HepG2 (cell line): ENCODE data around the gene KCNIP4. TPM values are rescaled to one million over a fixed set of nuclear protein-coding genes. Genes with fewer than 3 reads are reported as not detected.

Experiments
- ATAC-seq: fragments of 200-7000 bp; cut with Tn5 transposase; 3 replicates; pipeline ENCODE4 v1.9.1; 2020; ENCODE audit warnings: mild to moderate bottlenecking, moderate library complexity
- BruUV-seq: library from RNA; stranded (reverse); fragments of 400-500 nt; replicated peaks from 2 replicates; lab custom pipeline; 2021; lab: Mats Ljungman, UMichigan
- CTCF ChIA-PET: fragments of 300-600 bp; formaldehyde crosslinking; extraction: SDS; loops from one replicate; lab custom pipeline; 2021; ENCODE audit warnings: low total read pairs, inconsistent platforms, low intra/inter-chr PET ratio; lab: Yijun Ruan, JAX
- POLR2A ChIA-PET: fragments of 350-600 bp; sonication (Branson Sonifier 250); formaldehyde crosslinking; loops from one replicate; lab custom pipeline; 2020; ENCODE audit warnings: antibody characterized with exemption, inconsistent platforms; lab: Yijun Ruan, JAX
- DNase-seq: peaks from one replicate; pipeline ENCODE4 v3.0.0-alpha.2; 2015; ENCODE audit warnings: low spot score
- FAIRE-seq: peaks from 3 replicates; lab custom pipeline; 2011; peaks lifted over from hg19 to GRCh38; lab: Jason Lieb, UNC
- H2AFZ ChIP-seq: one replicate; pipeline ENCODE4 v1.6.1; 2011; ENCODE audit warnings: low read length, inconsistent platforms
- H3K27ac ChIP-seq: fragments of 300-600 bp; 3 replicates; pipeline ENCODE4 v1.8.0; 2011; ENCODE audit warnings: mixed run types, mild to moderate bottlenecking, mixed read lengths, low read length, inconsistent platforms; ENCODE audit not compliant: insufficient read depth; ENCODE audit errors: extremely low read length
- H3K27me3 ChIP-seq, 2 experiments: fragments of 200-600 bp in 1 of 2; 2 replicates in 1 of 2; 3 replicates in 1 of 2; pipeline versions ENCODE4 v1.6.0 to v1.8.0; 2011; ENCODE audit warnings: low read length in 2 of 2, mild to moderate bottlenecking in 2 of 2, moderate library complexity in 2 of 2, inconsistent platforms in 1 of 2; ENCODE audit not compliant: insufficient read depth in 2 of 2, control insufficient read depth in 1 of 2
- H3K36me3 ChIP-seq, 2 experiments: fragments of 200-600 bp in 1 of 2; replicated peaks in 1 of 2; 2 replicates in 1 of 2; 3 replicates in 1 of 2; pipeline versions ENCODE4 v1.5.1 to v1.8.0; 2011; ENCODE audit warnings: low read length in 2 of 2, inconsistent platforms in 1 of 2; ENCODE audit not compliant: insufficient read depth in 2 of 2, control insufficient read depth in 1 of 2
- H3K4me1 ChIP-seq: 2 replicates; pipeline ENCODE4 v1.5.1; 2012; ENCODE audit warnings: low read length, inconsistent platforms; ENCODE audit not compliant: insufficient read depth
- H3K4me2 ChIP-seq: 2 replicates; pipeline ENCODE4 v1.6.0; 2011; ENCODE audit warnings: low read depth, low read length, inconsistent platforms
- H3K4me3 ChIP-seq, 3 experiments: fragments of 200-600 bp in 1 of 3; sonication (generic), shearing (Covaris generic) in 1 of 3; replicated peaks in 1 of 3; 2 replicates each; pipeline ENCODE4 v1.5.1; 2011 to 2016; ENCODE audit warnings: low read length in 3 of 3, inconsistent platforms in 2 of 3, low read depth in 2 of 3, mild to moderate bottlenecking in 2 of 3, control low read depth in 1 of 3, mixed read lengths in 1 of 3; ENCODE audit not compliant: insufficient read depth in 1 of 3
- H3K79me2 ChIP-seq: one replicate; pipeline ENCODE4 v1.6.1; 2011; ENCODE audit warnings: low read length, inconsistent platforms; ENCODE audit not compliant: insufficient read depth
- H3K9ac ChIP-seq: 2 replicates; pipeline ENCODE4 v1.6.0; 2011; ENCODE audit warnings: mild to moderate bottlenecking, low read depth, low read length, inconsistent platforms; ENCODE audit not compliant: insufficient read depth
- H3K9me3 ChIP-seq: 2 replicates; pipeline ENCODE4 v1.5.1; 2012; ENCODE audit warnings: mild to moderate bottlenecking, low read length
- H4K20me1 ChIP-seq: 2 replicates; pipeline ENCODE4 v1.6.0; 2011; ENCODE audit warnings: inconsistent platforms, mild to moderate bottlenecking, low read length, moderate library complexity; ENCODE audit not compliant: insufficient read depth
- ATF5 ChIP-seq: sonication (generic); formaldehyde crosslinking; IDR thresholded peaks from 2 replicates; pipeline ENCODE4 v1.4.0; 2020; ENCODE audit warnings: mild to moderate bottlenecking, low read depth, missing genetic modification reagents
- FOXK1 ChIP-seq: sonication (generic); formaldehyde crosslinking; IDR thresholded peaks from 2 replicates; pipeline ENCODE4 v1.4.0; 2020; ENCODE audit warnings: low read depth, missing genetic modification reagents, borderline replicate concordance
- HNF1B ChIP-seq: sonication (generic); formaldehyde crosslinking; IDR thresholded peaks from 2 replicates; pipeline ENCODE4 v1.5.1; 2020; ENCODE audit warnings: mild to moderate bottlenecking, moderate library complexity, missing genetic modification reagents
- NFE2L1 ChIP-seq: sonication (generic); formaldehyde crosslinking; IDR thresholded peaks from 2 replicates; pipeline ENCODE4 v1.4.0; 2020; ENCODE audit warnings: missing genetic modification reagents, mild to moderate bottlenecking, borderline replicate concordance
- REPIN1 ChIP-seq: sonication (generic); formaldehyde crosslinking; IDR thresholded peaks from 2 replicates; pipeline ENCODE4 v1.8.0; 2022; ENCODE audit warnings: missing genetic modification reagents, low read depth, mild to moderate bottlenecking, borderline replicate concordance
- TFE3 ChIP-seq: IDR thresholded peaks from 2 replicates; pipeline ENCODE4 v1.6.1; 2016
- ZBTB10 ChIP-seq: sonication (generic); formaldehyde crosslinking; IDR thresholded peaks from 2 replicates; pipeline ENCODE4 v1.4.0; 2020; ENCODE audit warnings: missing genetic modification reagents, borderline replicate concordance
- ZNF333 ChIP-seq: sonication (generic); formaldehyde crosslinking; IDR thresholded peaks from 2 replicates; pipeline ENCODE4 v1.4.0; 2020; ENCODE audit warnings: mild to moderate bottlenecking, missing genetic modification reagents, borderline replicate concordance
- ZNF362 ChIP-seq: sonication (generic); formaldehyde crosslinking; IDR thresholded peaks from 2 replicates; pipeline ENCODE4 v1.4.0; 2020; ENCODE audit warnings: missing genetic modification reagents, mild to moderate bottlenecking, borderline replicate concordance
- ZNF484 ChIP-seq: sonication (generic); formaldehyde crosslinking; IDR thresholded peaks from 2 replicates; pipeline ENCODE4 v1.5.1; 2020; ENCODE audit warnings: mild to moderate bottlenecking, low read depth, missing genetic modification reagents, borderline replicate concordance
- WGBS: methylation state at CpG from one replicate; pipeline ENCODE4 v1.1.6; 2017; ENCODE audit warnings: low lambda C conversion rate; 5-methylcytosine and 5-hydroxymethylcytosine counted together
- in situ Hi-C: cut with HindIII; loops from 2 replicates; pipeline ENCODE4 v1.10.0; 2017; ENCODE audit warnings: low pct_unique_long_range_greater_than_20kb; ENCODE audit not compliant: extremely low pct_ligation_motif_present
- intact Hi-C: fragments of 100-400 bp; cut with micrococcal nuclease; formaldehyde crosslinking; loops from one replicate; pipeline ENCODE4 v1.10.0; 2022; ENCODE audit not compliant: unreplicated experiment
- polyA plus RNA-seq, 8 experiments: library from polyadenylated mRNA; depleted of rRNA in 3 of 8; stranded (reverse) in 7 of 8; unstranded in 1 of 8; fragments of >200 nt; fragmentation: Illumina TruSeq in 4 of 8; extraction: Trizol in 4 of 8; gene quantifications; 2 replicates each; pipeline versions ENCODE4 v1.2.1 to v1.2.3, GENCODE V29; 2011 to 2016; ENCODE audit warnings: low read depth in 4 of 8, missing spikeins in 1 of 8, mixed read lengths in 1 of 8; ENCODE audit not compliant: insufficient read depth in 1 of 8
- total RNA-seq, 5 experiments: library from RNA; depleted of rRNA; stranded (reverse); fragments of >200 nt; fragmentation: Illumina TruSeq; extraction: Trizol; gene quantifications; 2 replicates each; pipeline ENCODE4 v1.2.3, GENCODE V29; 2016; ENCODE audit warnings: low read depth in 1 of 5

The KCNIP4 gene
- total and polyA plus RNA-seq, 2 of the 13 experiments (the other 11 are each of a cell fraction or from before 2014, with no cell fraction given), result 0.09 TPM; not detected in 1

- no peaks in the 10 kb centered on the region for H4K20me1 ChIP-seq
- CTCF ChIA-PET, result no interaction called here
- H2AFZ ChIP-seq, result no peak overlapping the region
- H3K4me1 ChIP-seq, result no peaks in the 10 kb centered on the region
- H3K36me3 ChIP-seq, result no peaks in the 10 kb centered on the region
- H3K4me3 ChIP-seq, result no peak overlapping the region
- ATAC-seq (no peak), FAIRE-seq (no peak), DNase-seq (no peak)
- H3K27ac ChIP-seq, result no peak overlapping the region
- no peak overlapping the region for H3K4me2 ChIP-seq
- no peaks in the 10 kb centered on the region for H3K27me3 ChIP-seq
- WGBS, result 1% methylated on average over 3 of the region's 3 CpGs
- no peaks in the 10 kb centered on the region for H3K79me2 ChIP-seq
- POLR2A ChIA-PET, result no interaction called here
- BruUV-seq, result no TSS peak
- no peaks in the 10 kb centered on the region for H3K9me3 ChIP-seq
- intact Hi-C loops, result no loop called here
- in situ Hi-C loops, result no loop called here
- no peak overlapping the region for H3K9ac ChIP-seq
- TF ChIP-seq FOXK1 (CRISPR knock-in tag) (no peak), ATF5 (CRISPR knock-in tag) (no peak), ZBTB10 (no peak), ZNF333 (CRISPR knock-in tag) (no peak), ZNF484 (CRISPR knock-in tag) (no peak), ZNF362 (CRISPR knock-in tag) (no peak), REPIN1 (CRISPR knock-in tag) (no peak), NFE2L1 (CRISPR knock-in tag) (no peak), TFE3 (CRISPR knock-in tag) (no peak), HNF1B (no peak)
Observed at GRCh38 chr4:21888195-21888976, 60.2 kb downstream of the KCNIP4 start.
